Ecto neural progenitor cell (in vitro differentiated cells): ENCODE results near the gene LNX2.

Experiments used
- DNase-seq: peaks from one replicate; pipeline ENCODE4 v3.0.0-alpha.2; 2018; ENCODE audit warnings: low spot score

LNX2 gene

DNA sequence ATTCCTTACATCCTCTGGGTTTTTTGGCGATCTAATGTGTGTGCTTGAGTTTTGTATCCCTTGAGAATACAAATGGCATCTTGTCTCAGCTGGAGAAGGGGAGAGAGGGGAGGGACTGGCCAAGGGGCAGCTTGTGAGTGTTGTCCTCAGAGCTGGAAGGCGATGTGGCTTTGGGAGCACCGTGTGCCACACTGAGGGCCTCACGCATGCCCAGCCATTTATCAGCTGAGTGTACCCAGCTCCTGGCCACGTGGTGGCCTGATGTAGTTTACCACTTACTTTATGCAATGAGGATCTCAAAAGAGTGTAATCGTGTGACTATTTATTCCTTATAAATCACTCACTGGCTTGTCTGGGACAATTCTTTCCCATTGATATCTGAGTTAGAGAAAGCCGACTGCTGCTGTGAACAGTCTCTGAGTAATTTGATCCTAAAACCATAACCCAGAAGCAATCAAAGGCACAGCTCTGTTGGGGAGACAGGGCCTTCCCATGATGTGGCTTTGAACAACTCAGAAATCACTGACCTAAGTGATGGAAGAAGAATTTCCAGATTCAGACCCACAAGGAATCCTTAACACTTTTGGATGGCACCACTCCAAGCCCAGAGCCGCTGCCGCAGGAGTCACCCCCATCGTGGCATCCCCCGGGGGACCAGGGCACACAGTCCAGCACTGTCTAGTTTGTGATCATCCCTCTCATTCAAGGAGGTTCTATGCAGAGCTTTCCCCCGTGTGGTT lies 116.0 kb downstream of the LNX2 start:
- DNase-seq = no peak

DNA sequence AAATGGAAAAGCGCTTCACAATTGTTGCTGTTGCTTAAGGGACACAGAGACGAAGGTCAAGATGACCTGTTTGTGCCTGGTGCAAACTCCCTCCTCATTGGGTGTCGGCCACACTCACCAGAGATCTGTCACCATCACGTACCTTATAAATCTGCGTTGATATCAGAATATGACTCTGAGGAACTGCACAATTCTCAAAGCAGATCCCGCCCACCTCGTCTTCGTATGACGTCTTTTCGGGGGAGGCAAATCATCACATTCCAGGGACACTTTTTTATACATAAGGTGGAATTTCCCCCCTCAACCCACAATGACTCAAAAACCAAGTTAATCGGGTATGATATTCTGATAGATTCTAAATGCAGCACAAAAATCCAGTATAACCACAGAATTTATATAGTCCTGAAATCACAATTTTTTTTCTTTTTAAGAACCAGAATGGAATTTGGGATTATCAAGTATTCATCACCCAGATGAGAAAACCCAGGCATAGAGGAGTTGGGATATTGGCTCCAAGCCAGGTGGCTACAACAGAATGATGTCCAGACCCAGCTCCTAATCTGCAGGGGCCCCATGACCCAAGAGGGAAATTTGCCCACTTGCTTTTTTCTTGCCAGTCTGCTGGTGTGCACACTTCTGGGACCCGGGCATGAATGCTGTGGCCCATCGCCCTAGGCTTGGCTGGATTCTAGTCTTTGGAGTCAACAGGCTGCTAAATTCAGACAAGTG lies 119.4 kb downstream of the LNX2 start:
- no peak for DNase-seq

DNA sequence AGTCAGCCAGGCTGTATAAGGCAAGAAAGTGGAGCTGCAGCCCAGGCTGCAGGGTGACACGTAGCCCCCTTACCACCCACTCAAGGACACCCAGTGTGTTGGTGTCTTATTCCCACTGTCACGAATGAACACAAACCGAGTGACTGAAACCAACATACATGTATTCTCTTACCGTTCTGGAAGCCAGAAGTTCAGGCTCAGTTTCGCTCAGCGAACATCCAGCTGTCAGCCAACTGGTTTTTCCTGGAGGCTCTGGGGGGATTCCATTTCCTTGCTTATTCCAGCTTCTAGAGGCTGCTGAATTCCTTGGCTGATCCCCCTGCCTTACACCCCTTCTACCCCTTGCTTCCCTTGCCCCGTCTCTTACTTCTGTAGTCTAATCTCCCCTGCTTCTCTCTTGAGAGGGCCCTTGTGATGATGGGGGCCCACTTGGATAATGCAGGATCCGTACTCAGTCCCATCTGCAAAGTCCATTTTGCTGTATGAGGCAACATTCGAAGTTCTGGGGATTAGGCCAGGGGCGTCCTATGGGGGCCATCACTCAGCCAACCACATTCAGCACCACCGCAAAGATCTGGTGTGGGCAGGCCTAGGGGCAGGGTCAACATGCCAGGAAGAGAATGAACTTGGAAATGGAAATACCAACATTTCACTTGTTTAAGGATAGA lies 122.6 kb downstream of the LNX2 start:
- no peak for DNase-seq

DNA sequence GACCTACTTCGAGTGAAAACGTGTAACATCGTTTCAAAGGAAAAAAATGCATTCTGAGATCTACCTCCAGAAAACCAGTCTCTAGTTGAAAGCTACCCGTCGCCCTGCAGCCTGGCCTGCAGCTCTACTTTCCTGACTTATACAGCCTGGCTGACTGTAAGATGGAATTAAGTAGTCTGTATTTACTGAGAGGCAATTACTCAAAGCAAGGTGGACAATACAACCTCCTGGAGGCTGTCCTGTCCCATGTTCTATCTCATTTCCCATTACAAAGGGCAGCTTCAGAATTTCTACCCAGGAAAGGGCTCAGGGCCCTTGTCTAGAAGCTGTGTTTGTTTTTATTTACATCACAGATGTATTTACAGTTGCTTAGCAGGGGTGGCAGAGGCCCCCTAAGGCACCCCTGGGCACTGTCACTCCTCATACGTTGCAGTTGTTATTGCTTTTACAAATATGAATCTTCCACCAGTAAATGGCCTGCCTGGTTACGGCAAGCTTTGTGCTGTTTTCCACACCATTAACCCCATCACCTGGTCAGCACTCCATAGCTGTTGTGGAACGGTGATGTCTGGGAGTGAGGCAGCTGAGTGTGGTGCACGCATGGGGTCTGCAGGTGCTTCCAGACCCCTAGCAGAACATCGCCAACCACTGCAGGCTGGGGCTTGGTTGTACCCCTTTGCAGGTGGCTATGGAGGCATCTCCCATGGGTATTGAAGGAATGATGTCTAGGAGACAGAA lies 123.6 kb downstream of the LNX2 start:
- no peak for DNase-seq

DNA sequence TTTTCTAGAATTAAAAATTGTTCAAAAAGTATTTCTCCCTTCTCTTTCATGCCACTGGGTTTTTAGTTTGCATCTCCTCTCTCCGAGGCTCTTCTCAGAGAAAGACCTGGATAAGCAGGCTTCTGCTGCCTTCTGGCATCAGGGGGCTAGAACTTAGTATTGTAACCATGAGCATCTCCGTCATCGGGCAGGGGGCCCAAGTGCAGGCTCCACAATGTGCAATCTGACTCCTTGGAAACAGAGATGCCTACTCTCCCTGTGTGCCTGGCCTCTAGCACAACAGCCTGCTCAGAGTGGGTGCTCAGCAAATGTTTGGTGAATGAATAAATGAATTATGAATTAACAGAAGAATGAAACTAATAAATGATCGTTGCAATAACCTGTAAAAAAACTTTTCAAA lies 124.3 kb downstream of the LNX2 start:
- no peak for DNase-seq
